GM18508 (cell line): ENCODE results near the gene CYP4F12.
"Not testable (repeated sequence)": the region's sequence is repeated elsewhere in the genome, so short reads cannot be mapped to it uniquely, and the experiment has no call there.

ENCODE experiments used
- ATAC-seq: cut with Tn5 transposase; IDR thresholded peaks from one replicate; pipeline ENCODE4 v1.9.1; 2021; ENCODE audit warnings: moderate number of reproducible peaks; ENCODE audit not compliant: insufficient read depth, unreplicated experiment

Gene CYP4F12

GRCh38 chr19:15644816-15645215, 28.1 kb upstream of the CYP4F12 start:
- no peak for ATAC-seq

DNA sequence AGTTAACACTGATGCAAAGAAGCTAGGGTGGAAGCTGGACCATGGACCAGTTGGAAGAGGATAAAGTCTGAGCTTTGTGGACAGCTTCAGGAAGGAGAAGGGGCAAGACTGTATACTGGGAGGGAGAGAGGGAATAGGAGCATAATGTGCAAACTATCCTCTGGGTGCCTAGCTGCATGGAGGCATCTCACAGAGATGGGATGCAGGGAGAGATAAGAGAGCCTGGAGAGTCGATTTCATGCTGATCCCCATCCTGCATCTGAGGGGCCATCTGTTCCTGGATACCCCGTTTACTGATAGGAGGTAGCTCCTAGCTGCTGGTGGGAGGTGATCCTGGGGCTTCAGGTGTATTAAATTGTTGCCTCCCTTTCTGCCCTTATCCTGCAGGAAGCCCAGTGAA, 23.4 kb upstream of the CYP4F12 start:
- ATAC-seq, result no peak

GRCh38 chr19:15650123-15650522, 22.8 kb upstream of the CYP4F12 start:
- ATAC-seq, result not testable (repeated sequence)

DNA sequence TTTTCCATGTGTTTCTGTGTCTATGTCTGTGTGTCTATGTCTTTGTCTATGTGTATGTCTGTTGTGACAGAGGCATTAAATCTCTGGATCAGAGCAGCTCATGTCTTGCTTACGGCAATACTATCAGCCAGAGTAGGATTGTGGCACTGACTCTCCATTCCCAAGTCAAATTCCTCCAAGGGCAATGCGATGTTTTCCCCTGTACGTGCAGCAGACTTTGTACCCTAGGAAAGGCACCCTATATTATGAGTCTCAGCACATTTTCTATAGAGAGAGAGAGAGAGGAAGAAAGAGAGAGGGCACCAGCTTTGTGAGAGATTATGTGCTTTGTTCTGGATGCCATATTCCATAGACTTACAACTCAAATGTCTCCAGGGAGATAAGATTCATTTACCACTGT, 21.1 kb upstream of the CYP4F12 start:
- ATAC-seq, result no peak

DNA sequence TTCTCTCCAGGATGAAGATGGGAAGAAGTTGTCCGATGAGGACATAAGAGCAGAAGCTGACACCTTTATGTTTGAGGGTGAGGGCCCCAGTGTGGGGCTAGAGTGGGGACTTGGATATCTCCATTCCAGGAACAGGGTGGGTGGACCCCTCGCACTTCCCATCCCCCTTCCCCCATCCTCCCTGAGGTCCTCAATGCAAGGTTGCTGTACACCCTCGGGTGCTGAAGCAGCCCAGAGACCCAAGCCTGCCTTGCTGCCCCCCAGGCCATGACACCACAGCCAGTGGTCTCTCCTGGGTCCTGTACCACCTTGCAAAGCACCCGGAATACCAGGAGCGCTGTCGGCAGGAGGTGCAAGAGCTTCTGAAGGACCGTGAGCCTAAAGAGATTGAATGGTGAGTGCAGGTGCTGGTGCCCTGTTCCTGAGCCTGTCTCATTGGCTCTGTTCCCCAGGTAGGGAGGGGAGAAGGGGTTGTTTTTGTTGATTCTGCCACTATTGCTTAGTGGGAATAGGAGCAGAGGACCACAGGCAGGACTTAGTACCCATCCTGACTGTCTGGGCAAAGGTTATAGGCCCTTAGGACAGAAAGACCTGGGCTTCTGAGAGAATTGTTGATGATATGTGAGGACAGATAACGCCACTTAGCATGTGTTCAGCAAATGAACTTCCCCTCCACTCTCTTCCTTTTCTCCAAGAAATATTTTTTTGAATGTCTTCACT, 20.2 kb upstream of the CYP4F12 start:
- no peak for ATAC-seq

- ATAC-seq, result no peak
Observed at GRCh38 chr19:15656467-15656866, 16.4 kb upstream of the CYP4F12 start.

GRCh38 chr19:15663247-15663646, 9.6 kb upstream of the CYP4F12 start:
- no peak for ATAC-seq

GRCh38 chr19:15666186-15666585, 6.7 kb upstream of the CYP4F12 start:
- ATAC-seq, result no peak

DNA sequence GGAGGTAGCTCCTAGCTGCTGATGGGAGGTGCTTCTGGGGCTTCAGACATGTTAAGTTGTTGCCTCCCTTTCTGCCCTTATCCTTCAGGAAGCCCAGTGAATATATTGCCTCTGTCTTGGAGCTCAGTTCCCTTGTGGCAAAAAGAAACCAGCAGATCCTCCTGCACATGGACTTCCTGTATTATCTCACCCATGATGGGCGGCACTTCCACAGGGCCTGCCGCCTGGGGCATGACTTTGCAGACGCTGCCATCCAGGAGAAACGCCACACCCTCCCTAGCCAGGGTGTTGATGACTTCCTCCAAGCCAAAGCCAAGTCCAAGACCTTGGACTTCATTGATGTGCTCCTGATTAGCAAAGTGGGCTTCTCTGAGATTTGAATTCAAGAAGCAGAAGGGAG, 6.0 kb upstream of the CYP4F12 start:
- ATAC-seq, result no peak

DNA sequence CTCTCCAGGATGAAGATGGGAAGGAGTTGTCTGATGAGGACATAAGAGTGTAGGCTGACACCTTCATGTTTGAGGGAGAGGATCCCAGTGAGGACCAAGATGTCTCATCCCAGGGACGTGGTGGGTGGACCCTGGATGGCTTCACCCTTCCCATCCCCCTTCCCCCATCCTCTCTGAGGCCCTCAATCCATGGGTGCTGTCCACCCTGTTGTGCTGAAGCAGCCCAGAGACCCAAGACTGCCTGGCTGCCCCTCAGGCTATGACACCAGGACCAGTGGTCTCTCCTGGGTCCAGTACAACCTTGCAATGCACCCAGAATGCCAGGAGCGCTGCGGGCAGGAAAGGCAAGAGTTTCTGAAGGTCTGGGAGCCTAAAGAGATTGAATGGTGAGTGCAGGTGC, 3.4 kb upstream of the CYP4F12 start:
- no peak for ATAC-seq

GRCh38 chr19:15669891-15670290, 3.0 kb upstream of the CYP4F12 start:
- ATAC-seq, result no peak

- ATAC-seq, result no peak
Observed at GRCh38 chr19:15671237-15671821, 1.6 kb upstream of the CYP4F12 start.

- ATAC-seq, result no peak
Observed at GRCh38 chr19:15671891-15672579, 852 bp upstream of the CYP4F12 start.

GRCh38 chr19:15673176-15673654, 328 bp downstream of the CYP4F12 start:
- ATAC-seq, result no peak

GRCh38 chr19:15675560-15675959, 2.7 kb downstream of the CYP4F12 start:
- ATAC-seq, result no peak

DNA sequence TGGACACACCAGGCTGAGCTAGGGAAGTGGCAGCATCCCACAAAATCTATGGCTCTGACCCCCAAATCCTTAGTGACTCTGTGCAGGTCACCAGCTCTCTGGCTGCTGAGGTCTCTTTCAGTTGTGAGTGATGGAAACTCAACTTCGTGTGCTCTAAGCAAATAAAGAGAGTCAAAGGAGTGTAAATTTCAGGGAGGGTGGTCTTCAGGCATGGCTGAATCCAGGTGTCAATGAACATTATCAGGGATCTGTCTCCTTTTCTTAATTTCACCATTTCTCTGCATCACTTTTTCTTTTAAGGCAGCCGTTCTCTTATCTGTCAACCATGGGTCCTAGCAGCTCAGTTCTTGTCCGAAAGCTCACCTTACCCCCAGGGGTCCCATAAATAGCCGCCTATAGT, 6.2 kb downstream of the CYP4F12 start:
- ATAC-seq, result no peak

- not testable (repeated sequence) for ATAC-seq
Observed at GRCh38 chr19:15679865-15680264, 7.0 kb downstream of the CYP4F12 start.

GRCh38 chr19:15680478-15681322, 7.8 kb downstream of the CYP4F12 start:
- ATAC-seq, result no peak

- no peak for ATAC-seq
Observed at GRCh38 chr19:15683411-15683810, 10.5 kb downstream of the CYP4F12 start.

- no peak for ATAC-seq
Observed at GRCh38 chr19:15684828-15685227, 11.9 kb downstream of the CYP4F12 start.
